Measurements from ENCODE around the gene KLHL29.

- TF ChIP-seq POLR2A (IDR thresholded peaks at IDR 0.05) (no peak), CTCF (IDR thresholded peaks at IDR 0.05) (no peak)
Measured at GRCh38 chr2:23568626-23569190, 183.7 kb downstream of the KLHL29 start.
